ENCODE measurements around the gene MEGF11.

DNA sequence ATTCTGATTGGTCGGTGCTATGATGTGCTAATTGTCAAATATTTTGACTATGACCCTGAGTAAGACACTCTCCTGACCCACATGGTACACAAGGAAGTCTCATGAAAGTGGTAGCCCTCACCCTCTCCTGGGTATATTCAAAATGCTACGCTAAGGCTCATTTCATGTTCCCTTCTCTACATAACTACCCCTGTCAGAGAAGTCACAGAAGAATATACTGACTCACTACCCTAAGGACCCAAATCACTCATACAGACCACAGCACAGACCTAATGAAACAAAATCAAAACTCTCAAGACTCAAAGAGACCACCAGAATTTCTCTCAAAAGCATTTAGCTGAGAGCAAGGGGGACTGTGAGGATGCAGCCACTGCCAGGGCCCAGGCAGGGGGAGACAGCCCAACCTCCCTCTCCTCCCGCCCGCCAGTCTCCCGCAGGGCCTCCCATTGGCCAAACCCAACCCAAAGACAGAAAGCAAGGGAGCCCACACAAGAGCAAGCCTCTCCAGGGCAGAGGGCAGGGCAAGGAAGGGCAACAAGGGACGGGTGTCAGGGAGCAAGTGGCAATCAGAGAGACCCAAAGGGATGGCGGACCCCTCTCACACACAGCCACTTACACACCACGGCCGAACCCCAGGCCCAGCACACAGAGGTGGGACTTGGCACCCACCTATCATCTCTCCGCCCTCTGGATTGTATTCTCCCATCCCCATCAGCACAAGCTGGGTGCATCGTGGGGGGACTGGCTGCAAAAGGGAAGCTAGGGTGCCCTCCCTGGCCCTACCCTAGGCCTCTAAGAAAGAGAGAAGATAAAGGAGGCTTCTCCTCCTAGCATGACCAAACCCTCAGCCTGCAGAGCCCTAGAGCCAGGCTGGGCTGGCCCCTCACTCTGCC is 41.6 kb downstream of the MEGF11 start:
- TF ChIP-seq, protein P1, sequence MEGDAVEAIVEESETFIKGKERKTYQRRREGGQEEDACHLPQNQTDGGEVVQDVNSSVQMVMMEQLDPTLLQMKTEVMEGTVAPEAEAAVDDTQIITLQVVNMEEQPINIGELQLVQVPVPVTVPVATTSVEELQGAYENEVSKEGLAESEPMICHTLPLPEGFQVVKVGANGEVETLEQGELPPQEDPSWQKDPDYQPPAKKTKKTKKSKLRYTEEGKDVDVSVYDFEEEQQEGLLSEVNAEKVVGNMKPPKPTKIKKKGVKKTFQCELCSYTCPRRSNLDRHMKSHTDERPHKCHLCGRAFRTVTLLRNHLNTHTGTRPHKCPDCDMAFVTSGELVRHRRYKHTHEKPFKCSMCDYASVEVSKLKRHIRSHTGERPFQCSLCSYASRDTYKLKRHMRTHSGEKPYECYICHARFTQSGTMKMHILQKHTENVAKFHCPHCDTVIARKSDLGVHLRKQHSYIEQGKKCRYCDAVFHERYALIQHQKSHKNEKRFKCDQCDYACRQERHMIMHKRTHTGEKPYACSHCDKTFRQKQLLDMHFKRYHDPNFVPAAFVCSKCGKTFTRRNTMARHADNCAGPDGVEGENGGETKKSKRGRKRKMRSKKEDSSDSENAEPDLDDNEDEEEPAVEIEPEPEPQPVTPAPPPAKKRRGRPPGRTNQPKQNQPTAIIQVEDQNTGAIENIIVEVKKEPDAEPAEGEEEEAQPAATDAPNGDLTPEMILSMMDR (IDR thresholded peaks at IDR 0.05), result no peak
- no peak for TF ChIP-seq POLR2A (IDR thresholded peaks at IDR 0.05)
